ENCODE results near the gene SMG5. TPM values are rescaled to one million over a fixed set of nuclear protein-coding genes. Genes with fewer than 3 reads are reported as not detected.

The SMG5 gene
- total RNA-seq, 1 experiment from 2014 or later = 109 TPM

DNA sequence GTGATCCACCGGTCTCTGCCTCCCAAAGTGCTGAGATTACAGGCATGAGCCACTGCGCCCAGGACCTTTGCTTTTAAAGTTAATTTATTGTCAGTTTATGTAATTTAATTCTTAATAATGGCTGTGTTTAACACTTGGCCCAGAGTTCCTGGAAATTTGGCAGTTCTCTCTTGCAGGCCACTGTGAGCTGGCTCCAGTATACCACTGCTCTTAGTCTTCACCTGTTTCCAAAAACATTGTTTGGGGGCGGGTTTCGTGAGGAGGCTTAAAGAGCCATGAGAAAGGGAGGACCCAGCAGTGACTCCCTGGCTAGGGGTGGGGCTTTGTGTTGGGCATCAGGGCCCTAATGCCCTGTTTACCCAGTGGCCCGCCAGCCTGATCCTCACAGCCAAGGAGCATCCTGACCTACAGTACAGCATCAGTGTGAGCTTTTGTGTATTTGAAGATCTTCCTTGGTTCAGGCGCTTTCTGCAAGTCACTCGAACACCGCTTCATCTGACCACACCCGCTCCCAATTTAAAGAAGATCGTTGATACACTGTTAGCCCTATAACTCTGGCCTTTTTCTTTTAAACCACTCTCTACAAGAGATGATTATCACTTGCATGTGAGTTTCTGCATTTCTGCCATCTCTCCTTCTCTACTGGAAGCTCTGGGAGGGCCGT lies 52.7 kb downstream of the SMG5 start (continued):
- TF ChIP-seq, protein P1, sequence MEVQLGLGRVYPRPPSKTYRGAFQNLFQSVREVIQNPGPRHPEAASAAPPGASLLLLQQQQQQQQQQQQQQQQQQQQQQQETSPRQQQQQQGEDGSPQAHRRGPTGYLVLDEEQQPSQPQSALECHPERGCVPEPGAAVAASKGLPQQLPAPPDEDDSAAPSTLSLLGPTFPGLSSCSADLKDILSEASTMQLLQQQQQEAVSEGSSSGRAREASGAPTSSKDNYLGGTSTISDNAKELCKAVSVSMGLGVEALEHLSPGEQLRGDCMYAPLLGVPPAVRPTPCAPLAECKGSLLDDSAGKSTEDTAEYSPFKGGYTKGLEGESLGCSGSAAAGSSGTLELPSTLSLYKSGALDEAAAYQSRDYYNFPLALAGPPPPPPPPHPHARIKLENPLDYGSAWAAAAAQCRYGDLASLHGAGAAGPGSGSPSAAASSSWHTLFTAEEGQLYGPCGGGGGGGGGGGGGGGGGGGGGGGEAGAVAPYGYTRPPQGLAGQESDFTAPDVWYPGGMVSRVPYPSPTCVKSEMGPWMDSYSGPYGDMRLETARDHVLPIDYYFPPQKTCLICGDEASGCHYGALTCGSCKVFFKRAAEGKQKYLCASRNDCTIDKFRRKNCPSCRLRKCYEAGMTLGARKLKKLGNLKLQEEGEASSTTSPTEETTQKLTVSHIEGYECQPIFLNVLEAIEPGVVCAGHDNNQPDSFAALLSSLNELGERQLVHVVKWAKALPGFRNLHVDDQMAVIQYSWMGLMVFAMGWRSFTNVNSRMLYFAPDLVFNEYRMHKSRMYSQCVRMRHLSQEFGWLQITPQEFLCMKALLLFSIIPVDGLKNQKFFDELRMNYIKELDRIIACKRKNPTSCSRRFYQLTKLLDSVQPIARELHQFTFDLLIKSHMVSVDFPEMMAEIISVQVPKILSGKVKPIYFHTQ (CRISPR knock-in tag; IDR thresholded peaks at IDR 0.05) = no peak
- TF ChIP-seq, protein P2, sequence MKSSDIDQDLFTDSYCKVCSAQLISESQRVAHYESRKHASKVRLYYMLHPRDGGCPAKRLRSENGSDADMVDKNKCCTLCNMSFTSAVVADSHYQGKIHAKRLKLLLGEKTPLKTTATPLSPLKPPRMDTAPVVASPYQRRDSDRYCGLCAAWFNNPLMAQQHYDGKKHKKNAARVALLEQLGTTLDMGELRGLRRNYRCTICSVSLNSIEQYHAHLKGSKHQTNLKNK (CRISPR knock-in tag; IDR thresholded peaks at IDR 0.05) = no peak
- TF ChIP-seq ETV6 (CRISPR knock-in tag; IDR thresholded peaks at IDR 0.05) (no peak), ZNF671 (CRISPR knock-in tag; IDR thresholded peaks at IDR 0.05) (no peak), ELF4 (CRISPR knock-in tag; IDR thresholded peaks at IDR 0.05; ENCODE audit: low read depth) (no peak), HMGA2 (CRISPR knock-in tag; IDR thresholded peaks at IDR 0.05) (no peak), TP53 (CRISPR knock-in tag; IDR thresholded peaks at IDR 0.05) (no peak)
- TF ChIP-seq, protein P3, sequence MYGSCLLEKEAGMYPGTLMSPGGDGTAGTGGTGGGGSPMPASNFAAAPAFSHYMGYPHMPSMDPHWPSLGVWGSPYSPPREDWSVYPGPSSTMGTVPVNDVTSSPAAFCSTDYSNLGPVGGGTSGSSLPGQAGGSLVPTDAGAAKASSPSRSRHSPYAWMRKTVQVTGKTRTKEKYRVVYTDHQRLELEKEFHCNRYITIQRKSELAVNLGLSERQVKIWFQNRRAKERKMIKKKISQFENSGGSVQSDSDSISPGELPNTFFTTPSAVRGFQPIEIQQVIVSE (CRISPR knock-in tag; IDR thresholded peaks at IDR 0.05; ENCODE audit: borderline replicate concordance) = no peak

DNA sequence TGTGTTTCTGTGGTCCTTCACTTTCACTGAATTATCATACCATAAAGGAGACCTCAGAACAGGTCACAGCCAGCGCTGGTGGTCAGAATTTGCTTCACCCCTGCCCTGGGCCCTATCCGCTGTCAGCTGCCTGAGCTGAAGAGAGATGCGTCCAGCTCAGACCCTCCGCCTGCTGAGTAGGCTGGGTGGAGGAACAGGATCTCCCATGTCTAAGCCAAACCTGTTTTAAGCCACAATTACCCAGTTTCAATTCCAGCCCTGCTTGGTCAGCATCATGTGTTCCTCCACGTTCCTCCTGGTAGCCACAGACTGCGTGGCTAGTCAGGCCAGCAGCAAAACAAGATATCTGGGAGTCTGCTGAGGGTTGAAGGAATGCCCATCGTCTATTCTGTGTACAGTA lies 54.1 kb downstream of the SMG5 start:
- H3K27ac Mint-ChIP-seq = no peak overlapping the region
- no peaks in the 10 kb centered on the region for H3K27me3 Mint-ChIP-seq (ENCODE audit: low read depth)
- H3K9me3 Mint-ChIP-seq = no peaks in the 10 kb centered on the region
- ChIA-PET POLR2A (interaction anchor here (0.8 kb wide), 1 partner anchor 16 kb away, joined by 5 read pairs; the partner anchor contains the start of gene PMF1), CTCF (interaction anchor here (5.3 to 10.2 kb wide), 2 partner anchors 87 to 88 kb away, joined by 34 to 358 read pairs; no protein-coding TSS in a partner anchor)
- peaks cover 4% of the 10 kb centered on the region for H3K4me1 Mint-ChIP-seq
- peaks cover 32% of the 10 kb centered on the region for H3K36me3 Mint-ChIP-seq
- no peak overlapping the region for H3K4me3 Mint-ChIP-seq
- DNase-seq (ENCODE audit: low spot score) = no peak
- TF ChIP-seq TEAD4 (CRISPR knock-in tag; IDR thresholded peaks at IDR 0.05) (no peak), CBFB (CRISPR knock-in tag; IDR thresholded peaks at IDR 0.05; ENCODE audit: low read depth) (no peak), FOXP1 (CRISPR knock-in tag; IDR thresholded peaks at IDR 0.05; ENCODE audit: borderline replicate concordance) (no peak), ZNF121 (CRISPR knock-in tag; IDR thresholded peaks at IDR 0.05) (no peak), JUN (CRISPR knock-in tag; IDR thresholded peaks at IDR 0.05) (no peak), NFATC4 (CRISPR knock-in tag; IDR thresholded peaks at IDR 0.05) (no peak), EMX1 (CRISPR knock-in tag; IDR thresholded peaks at IDR 0.05) (no peak), JAZF1 (CRISPR knock-in tag; IDR thresholded peaks at IDR 0.05) (no peak), IRF2 (CRISPR knock-in tag; IDR thresholded peaks at IDR 0.05; ENCODE audit: borderline replicate concordance, low read depth) (no peak), ZNF232 (CRISPR knock-in tag; IDR thresholded peaks at IDR 0.05) (no peak), SP1 (CRISPR knock-in tag; conservative IDR thresholded peaks at IDR 0.05) (no peak), TCF7 (CRISPR knock-in tag; IDR thresholded peaks at IDR 0.05; ENCODE audit: low read depth) (no peak), NFE2L1 (CRISPR knock-in tag; IDR thresholded peaks at IDR 0.05) (no peak)
- TF ChIP-seq, protein P4, sequence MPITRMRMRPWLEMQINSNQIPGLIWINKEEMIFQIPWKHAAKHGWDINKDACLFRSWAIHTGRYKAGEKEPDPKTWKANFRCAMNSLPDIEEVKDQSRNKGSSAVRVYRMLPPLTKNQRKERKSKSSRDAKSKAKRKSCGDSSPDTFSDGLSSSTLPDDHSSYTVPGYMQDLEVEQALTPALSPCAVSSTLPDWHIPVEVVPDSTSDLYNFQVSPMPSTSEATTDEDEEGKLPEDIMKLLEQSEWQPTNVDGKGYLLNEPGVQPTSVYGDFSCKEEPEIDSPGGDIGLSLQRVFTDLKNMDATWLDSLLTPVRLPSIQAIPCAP (CRISPR knock-in tag; IDR thresholded peaks at IDR 0.05) = no peak
- TF ChIP-seq, protein P5, sequence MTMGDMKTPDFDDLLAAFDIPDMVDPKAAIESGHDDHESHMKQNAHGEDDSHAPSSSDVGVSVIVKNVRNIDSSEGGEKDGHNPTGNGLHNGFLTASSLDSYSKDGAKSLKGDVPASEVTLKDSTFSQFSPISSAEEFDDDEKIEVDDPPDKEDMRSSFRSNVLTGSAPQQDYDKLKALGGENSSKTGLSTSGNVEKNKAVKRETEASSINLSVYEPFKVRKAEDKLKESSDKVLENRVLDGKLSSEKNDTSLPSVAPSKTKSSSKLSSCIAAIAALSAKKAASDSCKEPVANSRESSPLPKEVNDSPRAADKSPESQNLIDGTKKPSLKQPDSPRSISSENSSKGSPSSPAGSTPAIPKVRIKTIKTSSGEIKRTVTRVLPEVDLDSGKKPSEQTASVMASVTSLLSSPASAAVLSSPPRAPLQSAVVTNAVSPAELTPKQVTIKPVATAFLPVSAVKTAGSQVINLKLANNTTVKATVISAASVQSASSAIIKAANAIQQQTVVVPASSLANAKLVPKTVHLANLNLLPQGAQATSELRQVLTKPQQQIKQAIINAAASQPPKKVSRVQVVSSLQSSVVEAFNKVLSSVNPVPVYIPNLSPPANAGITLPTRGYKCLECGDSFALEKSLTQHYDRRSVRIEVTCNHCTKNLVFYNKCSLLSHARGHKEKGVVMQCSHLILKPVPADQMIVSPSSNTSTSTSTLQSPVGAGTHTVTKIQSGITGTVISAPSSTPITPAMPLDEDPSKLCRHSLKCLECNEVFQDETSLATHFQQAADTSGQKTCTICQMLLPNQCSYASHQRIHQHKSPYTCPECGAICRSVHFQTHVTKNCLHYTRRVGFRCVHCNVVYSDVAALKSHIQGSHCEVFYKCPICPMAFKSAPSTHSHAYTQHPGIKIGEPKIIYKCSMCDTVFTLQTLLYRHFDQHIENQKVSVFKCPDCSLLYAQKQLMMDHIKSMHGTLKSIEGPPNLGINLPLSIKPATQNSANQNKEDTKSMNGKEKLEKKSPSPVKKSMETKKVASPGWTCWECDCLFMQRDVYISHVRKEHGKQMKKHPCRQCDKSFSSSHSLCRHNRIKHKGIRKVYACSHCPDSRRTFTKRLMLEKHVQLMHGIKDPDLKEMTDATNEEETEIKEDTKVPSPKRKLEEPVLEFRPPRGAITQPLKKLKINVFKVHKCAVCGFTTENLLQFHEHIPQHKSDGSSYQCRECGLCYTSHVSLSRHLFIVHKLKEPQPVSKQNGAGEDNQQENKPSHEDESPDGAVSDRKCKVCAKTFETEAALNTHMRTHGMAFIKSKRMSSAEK (CRISPR knock-in tag; IDR thresholded peaks at IDR 0.05; ENCODE audit: borderline replicate concordance) = no peak
- TF ChIP-seq, protein P3 (CRISPR knock-in tag; IDR thresholded peaks at IDR 0.05; ENCODE audit: borderline replicate concordance) = no peak
- ATAC-seq = no peak

Data from WTC11 (cell line).